ENCODE measurements around the gene COL7A1. TPM values are rescaled to one million over a fixed set of nuclear protein-coding genes. Genes with fewer than 3 reads are reported as not detected.
A peak's percentile ranks its signal among the peaks of the same experiment; 100 is the strongest.

COL7A1 gene
- polyA plus RNA-seq, 1 donor from 2014 or later, result 45.3 TPM

DNA sequence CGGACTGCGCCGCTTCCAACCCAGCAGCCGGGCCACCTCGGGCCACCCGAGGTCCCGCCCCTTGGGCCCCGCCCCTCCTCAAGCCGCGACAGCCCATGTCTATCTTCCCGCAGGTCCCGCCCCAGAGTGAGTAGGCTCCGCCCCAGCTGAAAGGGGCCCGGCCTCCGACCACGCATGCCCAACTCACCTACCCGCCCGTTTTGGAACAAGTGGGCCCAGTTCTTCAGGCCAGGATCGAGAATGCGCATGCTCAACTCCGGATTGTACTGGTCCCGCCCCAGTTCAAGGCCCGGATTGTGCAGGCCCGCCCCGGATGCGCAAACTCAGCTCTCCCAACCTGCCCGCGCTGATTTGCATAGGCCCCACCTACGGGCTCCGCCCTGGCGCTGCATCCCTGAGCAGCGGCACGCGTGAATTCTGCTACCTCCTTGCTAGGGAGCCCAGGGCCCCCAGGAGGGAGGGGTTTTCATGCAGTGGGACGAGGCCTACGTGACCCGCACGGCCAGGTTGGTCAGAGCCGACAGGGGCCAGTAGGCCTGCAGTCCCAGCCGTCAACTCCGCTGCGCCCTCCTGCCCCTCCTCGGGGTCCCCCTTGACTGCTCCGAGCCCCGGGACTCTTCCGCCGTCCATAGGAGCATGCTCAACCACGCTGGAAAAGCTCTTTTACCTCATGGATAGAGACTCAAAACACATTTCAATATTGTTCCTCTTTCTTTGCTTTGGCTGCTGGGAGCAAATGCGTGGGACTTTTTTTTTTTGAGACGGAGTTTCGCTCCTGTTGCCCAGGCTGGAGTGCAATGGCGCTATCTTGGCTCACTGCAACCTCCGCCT lies 38.1 kb downstream of the COL7A1 start, which contains the start of gene PFKFB4 (continued):
- no peak for TF ChIP-seq EP300 (conservative IDR thresholded peaks at IDR 0.05; ENCODE audit: poor library complexity, severe bottlenecking)

DNA sequence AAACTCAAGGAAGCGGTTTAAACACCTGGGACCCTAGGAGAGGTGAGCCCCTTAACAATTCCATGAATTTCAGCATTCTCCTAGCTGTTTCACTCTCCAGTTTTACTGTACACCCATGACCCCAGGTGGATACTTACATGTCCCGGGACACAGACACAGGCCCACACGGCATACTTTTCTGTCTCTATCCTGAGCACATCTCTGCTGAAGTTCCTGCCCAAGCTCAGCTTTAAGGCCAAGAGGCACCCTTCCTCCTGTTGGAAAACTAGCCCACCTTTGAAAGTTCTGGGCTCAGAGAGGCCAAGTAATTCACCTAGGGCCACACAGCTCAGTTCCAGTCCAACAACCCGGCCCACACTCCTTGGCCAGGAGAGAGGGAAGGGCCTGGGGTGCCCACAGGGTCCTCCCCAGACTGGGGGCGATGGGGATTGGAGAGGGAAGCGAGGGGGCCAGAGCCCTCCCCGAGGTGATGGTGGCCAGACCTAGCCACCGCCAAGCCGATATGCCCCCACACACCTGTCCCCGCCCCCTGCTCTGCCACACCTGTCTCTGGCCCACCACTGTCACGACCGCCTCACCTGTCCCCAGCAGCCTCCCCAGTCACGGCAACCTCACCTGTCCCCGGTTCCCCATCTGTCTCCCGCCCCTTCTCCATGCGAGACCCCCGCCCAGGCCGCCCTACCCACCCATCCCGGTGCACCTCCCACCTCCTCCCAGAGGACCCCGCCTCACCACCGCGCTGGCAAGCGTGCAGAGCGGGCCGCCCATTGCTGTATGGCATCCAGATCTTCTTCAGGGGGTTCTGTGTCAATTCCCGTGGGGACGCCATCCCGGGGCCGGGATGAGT lies 39.0 kb downstream of the COL7A1 start:
- Histone ChIP-seq H3K9me2 (ENCODE audit: insufficient read depth, low read length) (no peaks in the 10 kb centered on the region), H3K4me2 (ENCODE audit: low read length) (peak overlapping the region; percentile 62), H3K36me3 (ENCODE audit: insufficient read depth, low read length) (no peaks in the 10 kb centered on the region), H3K9ac (ENCODE audit: low read length) (peak overlapping the region; percentile 77), H3K9me3 (ENCODE audit: low read length) (no peaks in the 10 kb centered on the region), H3K4me3 (ENCODE audit: low read length) (peak overlapping the region; percentile 74), H3K79me2 (replicated peaks; ENCODE audit: insufficient read depth, low read length) (no peaks in the 10 kb centered on the region), H3K27ac (ENCODE audit: low read length) (peak overlapping the region; percentile 46), H2AFZ (ENCODE audit: low read depth, low read length) (peak overlapping the region; percentile 80), H3F3A (ENCODE audit: insufficient read depth, low read length, poor library complexity, severe bottlenecking) (no peaks in the 10 kb centered on the region), H4K20me1 (ENCODE audit: insufficient read depth) (no peaks in the 10 kb centered on the region), H3K27me3 (ENCODE audit: insufficient read depth, low read depth, low read length) (no peaks in the 10 kb centered on the region)
- TF ChIP-seq POLR2AphosphoS5 (IDR thresholded peaks at IDR 0.05) (no peak), EZH2 (IDR thresholded peaks at IDR 0.05; ENCODE audit: borderline replicate concordance, insufficient read depth, low read length, poor library complexity, severe bottlenecking) (no peak), TAF1 (IDR thresholded peaks at IDR 0.05; ENCODE audit: low read depth) (no peak), SMC3 (conservative IDR thresholded peaks at IDR 0.05; ENCODE audit: poor library complexity) (no peak), EP300 (conservative IDR thresholded peaks at IDR 0.05; ENCODE audit: poor library complexity, severe bottlenecking) (no peak), MXI1 (conservative IDR thresholded peaks at IDR 0.05; ENCODE audit: poor library complexity, severe bottlenecking) (peak; percentile 9)
- TF ChIP-seq, protein P1, sequence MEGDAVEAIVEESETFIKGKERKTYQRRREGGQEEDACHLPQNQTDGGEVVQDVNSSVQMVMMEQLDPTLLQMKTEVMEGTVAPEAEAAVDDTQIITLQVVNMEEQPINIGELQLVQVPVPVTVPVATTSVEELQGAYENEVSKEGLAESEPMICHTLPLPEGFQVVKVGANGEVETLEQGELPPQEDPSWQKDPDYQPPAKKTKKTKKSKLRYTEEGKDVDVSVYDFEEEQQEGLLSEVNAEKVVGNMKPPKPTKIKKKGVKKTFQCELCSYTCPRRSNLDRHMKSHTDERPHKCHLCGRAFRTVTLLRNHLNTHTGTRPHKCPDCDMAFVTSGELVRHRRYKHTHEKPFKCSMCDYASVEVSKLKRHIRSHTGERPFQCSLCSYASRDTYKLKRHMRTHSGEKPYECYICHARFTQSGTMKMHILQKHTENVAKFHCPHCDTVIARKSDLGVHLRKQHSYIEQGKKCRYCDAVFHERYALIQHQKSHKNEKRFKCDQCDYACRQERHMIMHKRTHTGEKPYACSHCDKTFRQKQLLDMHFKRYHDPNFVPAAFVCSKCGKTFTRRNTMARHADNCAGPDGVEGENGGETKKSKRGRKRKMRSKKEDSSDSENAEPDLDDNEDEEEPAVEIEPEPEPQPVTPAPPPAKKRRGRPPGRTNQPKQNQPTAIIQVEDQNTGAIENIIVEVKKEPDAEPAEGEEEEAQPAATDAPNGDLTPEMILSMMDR (IDR thresholded peaks at IDR 0.05; ENCODE audit: poor library complexity, severe bottlenecking), result no peak

GRCh38 chr3:48555231-48555948 lies 39.7 kb downstream of the COL7A1 start:
- peak overlapping the region; percentile 74 for H3K4me3 ChIP-seq (ENCODE audit: low read length)
- H3K4me2 ChIP-seq (ENCODE audit: low read length), result peak overlapping the region; percentile 62

More at GRCh38 chr3:48555231-48555948, 39.7 kb downstream of the COL7A1 start:
- Histone ChIP-seq H4K20me1 (ENCODE audit: insufficient read depth) (no peaks in the 10 kb centered on the region), H3K79me2 (replicated peaks; ENCODE audit: insufficient read depth, low read length) (no peaks in the 10 kb centered on the region), H3F3A (ENCODE audit: insufficient read depth, low read length, poor library complexity, severe bottlenecking) (no peaks in the 10 kb centered on the region), H3K9me2 (ENCODE audit: insufficient read depth, low read length) (no peaks in the 10 kb centered on the region), H3K9ac (ENCODE audit: low read length) (peak overlapping the region; percentile 77), H3K27me3 (ENCODE audit: insufficient read depth, low read depth, low read length) (no peaks in the 10 kb centered on the region), H3K36me3 (ENCODE audit: insufficient read depth, low read length) (no peaks in the 10 kb centered on the region), H3K9me3 (ENCODE audit: low read length) (no peaks in the 10 kb centered on the region), H3K27ac (ENCODE audit: low read length) (no peak overlapping the region), H2AFZ (ENCODE audit: low read depth, low read length) (no peak overlapping the region)
- TF ChIP-seq POLR2AphosphoS5 (IDR thresholded peaks at IDR 0.05) (no peak), EZH2 (IDR thresholded peaks at IDR 0.05; ENCODE audit: borderline replicate concordance, insufficient read depth, low read length, poor library complexity, severe bottlenecking) (no peak), TAF1 (IDR thresholded peaks at IDR 0.05; ENCODE audit: low read depth) (no peak), SMC3 (conservative IDR thresholded peaks at IDR 0.05; ENCODE audit: poor library complexity) (no peak), EP300 (conservative IDR thresholded peaks at IDR 0.05; ENCODE audit: poor library complexity, severe bottlenecking) (no peak), RAD21 (conservative IDR thresholded peaks at IDR 0.05) (no peak), MXI1 (conservative IDR thresholded peaks at IDR 0.05; ENCODE audit: poor library complexity, severe bottlenecking) (no peak)
- TF ChIP-seq, protein P1 (IDR thresholded peaks at IDR 0.05; ENCODE audit: poor library complexity, severe bottlenecking), result no peak
- TF ChIP-seq, protein P2, sequence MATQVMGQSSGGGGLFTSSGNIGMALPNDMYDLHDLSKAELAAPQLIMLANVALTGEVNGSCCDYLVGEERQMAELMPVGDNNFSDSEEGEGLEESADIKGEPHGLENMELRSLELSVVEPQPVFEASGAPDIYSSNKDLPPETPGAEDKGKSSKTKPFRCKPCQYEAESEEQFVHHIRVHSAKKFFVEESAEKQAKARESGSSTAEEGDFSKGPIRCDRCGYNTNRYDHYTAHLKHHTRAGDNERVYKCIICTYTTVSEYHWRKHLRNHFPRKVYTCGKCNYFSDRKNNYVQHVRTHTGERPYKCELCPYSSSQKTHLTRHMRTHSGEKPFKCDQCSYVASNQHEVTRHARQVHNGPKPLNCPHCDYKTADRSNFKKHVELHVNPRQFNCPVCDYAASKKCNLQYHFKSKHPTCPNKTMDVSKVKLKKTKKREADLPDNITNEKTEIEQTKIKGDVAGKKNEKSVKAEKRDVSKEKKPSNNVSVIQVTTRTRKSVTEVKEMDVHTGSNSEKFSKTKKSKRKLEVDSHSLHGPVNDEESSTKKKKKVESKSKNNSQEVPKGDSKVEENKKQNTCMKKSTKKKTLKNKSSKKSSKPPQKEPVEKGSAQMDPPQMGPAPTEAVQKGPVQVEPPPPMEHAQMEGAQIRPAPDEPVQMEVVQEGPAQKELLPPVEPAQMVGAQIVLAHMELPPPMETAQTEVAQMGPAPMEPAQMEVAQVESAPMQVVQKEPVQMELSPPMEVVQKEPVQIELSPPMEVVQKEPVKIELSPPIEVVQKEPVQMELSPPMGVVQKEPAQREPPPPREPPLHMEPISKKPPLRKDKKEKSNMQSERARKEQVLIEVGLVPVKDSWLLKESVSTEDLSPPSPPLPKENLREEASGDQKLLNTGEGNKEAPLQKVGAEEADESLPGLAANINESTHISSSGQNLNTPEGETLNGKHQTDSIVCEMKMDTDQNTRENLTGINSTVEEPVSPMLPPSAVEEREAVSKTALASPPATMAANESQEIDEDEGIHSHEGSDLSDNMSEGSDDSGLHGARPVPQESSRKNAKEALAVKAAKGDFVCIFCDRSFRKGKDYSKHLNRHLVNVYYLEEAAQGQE (IDR thresholded peaks at IDR 0.05; ENCODE audit: borderline replicate concordance), result no peak

Data from neural cell (in vitro differentiated cells).